K562 treated with DMSO at 1 percent for 12 hours (cell line): ENCODE data around the gene PTPN11. TPM values are rescaled to one million over a fixed set of nuclear protein-coding genes. Genes with fewer than 3 reads are reported as not detected.

Experiments used
- total RNA-seq: library from RNA; unstranded; fragments of 300-600 nt; gene quantifications from 2 replicates; pipeline ENCODE4 v1.2.3, GENCODE V29; 2022; ENCODE audit not compliant: insufficient read depth

Gene PTPN11
- total RNA-seq = 11.8 and 52.9 TPM in 2 replicates

DNA sequence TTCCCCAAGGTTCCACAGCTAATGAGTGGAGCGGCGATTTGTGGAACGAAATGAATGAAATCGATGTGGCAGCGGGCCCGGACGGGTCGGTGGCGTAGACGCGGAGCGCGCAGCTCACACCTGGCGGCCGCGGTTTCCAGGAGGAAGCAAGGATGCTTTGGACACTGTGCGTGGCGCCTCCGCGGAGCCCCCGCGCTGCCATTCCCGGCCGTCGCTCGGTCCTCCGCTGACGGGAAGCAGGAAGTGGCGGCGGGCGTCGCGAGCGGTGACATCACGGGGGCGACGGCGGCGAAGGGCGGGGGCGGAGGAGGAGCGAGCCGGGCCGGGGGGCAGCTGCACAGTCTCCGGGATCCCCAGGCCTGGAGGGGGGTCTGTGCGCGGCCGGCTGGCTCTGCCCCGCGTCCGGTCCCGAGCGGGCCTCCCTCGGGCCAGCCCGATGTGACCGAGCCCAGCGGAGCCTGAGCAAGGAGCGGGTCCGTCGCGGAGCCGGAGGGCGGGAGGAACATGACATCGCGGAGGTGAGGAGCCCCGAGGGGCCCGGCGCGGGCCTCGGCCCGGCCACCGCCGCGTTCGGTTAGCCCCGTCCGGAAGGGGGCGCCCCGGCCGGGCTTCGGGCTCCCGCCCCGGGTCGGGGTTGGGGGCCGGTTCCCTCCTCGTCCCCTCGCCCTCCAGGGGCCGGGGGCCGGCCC lies at the start of gene PTPN11:
TSS of gene PTPN11 (plus strand) at position 340 of the 689 bp plus-strand sequence. CDS start at position 505, 165 bp downstream.

GRCh38 chr12:112381883-112382796 lies 36.6 kb upstream of the PTPN11 start, which contains the start of gene HECTD4:
TSS of gene HECTD4 (minus strand) at chr12:112382431. CDS start at chr12:112382128, 303 bp downstream.

DNA sequence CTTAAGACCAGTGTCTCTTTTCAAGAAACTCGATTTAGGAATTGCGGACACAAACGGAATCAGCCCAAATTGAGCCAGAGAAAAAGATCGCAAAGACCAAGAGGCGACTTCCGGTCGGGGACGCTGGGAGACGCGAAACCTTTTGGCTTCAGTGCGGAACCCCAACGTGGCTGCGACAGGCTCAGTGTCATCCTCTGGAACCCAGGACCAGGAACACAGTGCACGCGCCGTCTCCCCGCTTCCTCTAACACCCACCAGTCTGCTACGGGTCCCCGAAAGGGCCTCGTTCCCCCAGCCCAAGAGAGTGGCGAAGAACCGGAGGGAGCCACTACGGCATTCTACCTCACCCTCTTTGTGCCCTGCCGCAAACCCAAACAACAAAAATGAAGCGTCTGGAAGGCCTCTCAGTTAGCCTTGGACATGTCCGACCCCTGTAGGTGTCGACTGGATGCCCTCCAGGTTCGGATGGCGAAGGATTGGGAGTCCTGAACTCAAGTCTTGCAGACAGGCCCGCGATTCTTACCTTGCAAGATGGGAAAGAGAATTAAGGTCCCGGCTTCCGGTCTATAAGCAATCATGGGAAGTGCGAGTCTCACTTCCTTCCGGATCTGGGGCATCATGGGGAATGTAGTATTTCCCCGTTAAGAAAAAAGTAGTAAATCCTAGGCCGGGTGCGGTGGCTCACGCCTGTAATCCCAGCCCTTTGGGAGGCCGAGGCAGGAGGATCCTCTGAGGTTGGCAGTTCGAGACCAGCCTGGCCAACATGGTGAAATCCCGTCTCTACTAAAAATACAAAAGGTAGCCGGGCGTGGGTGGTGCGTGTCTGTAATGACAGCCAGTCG lies 9.5 kb upstream of the PTPN11 start, which contains the start of gene RPL6:
TSS of gene RPL6 (minus strand) at position 542 of the 842 bp plus-strand sequence. CDS start 949 bp downstream, outside the sequence.

Other genes starting within 250 kb of the PTPN11 start
- gene HECTD4, start 36.5 kb upstream of the PTPN11 start, total RNA-seq = 5.2 and 24.9 TPM in 2 replicates
- 2,719 and 2,855 TPM in 2 replicates for gene RPL6, start 9.3 kb upstream of the PTPN11 start, total RNA-seq